ENCODE data around the gene ALK.

Gene ALK

GRCh38 chr2:29478641-29479040 lies 442.7 kb downstream of the ALK start:
- no peaks in the 10 kb centered on the region for H3K4me1 ChIP-seq (ENCODE audit: insufficient read depth, low read length)
- no peaks in the 10 kb centered on the region for H3K9me3 ChIP-seq (ENCODE audit: control insufficient read depth, insufficient read depth, low read length)
- H3K36me3 ChIP-seq (ENCODE audit: insufficient read depth, low read length): no peaks in the 10 kb centered on the region

DNA sequence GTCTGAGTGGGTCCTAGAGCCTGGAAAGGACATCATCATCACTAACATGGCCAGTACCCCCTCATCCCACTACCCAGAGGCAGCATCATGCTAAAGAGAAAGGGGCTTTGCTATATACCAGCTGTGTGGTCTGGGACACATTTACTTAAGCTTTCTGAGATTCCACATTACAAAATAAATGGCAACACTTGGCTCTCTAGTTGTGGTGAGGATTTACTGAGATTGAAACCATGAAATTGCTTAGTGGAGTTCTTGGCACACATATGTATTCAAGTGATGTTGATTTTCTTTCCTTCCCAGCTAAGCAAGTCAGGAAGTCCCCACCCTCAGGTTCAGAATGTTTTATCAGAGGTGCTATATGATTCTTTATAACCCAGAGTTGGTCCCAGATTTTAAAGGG lies 444.2 kb downstream of the ALK start:
- Histone ChIP-seq H3K9ac (ENCODE audit: low read depth, low read length) (no peak overlapping the region), H3K4me1 (ENCODE audit: insufficient read depth, low read length) (no peaks in the 10 kb centered on the region), H3K9me3 (ENCODE audit: control insufficient read depth, insufficient read depth, low read length) (no peaks in the 10 kb centered on the region), H3K36me3 (ENCODE audit: insufficient read depth, low read length) (no peaks in the 10 kb centered on the region)

More at GRCh38 chr2:29478641-29479040, 442.7 kb downstream of the ALK start:
- no peak overlapping the region for H3K9ac ChIP-seq (ENCODE audit: low read depth, low read length)

- Histone ChIP-seq H3K9me3 (ENCODE audit: control insufficient read depth, insufficient read depth, low read length) (no peaks in the 10 kb centered on the region), H3K4me1 (ENCODE audit: insufficient read depth, low read length) (no peaks in the 10 kb centered on the region), H3K9ac (ENCODE audit: low read depth, low read length) (no peak overlapping the region), H3K36me3 (ENCODE audit: insufficient read depth, low read length) (no peaks in the 10 kb centered on the region)
Observed at GRCh38 chr2:29475499-29475898, 445.9 kb downstream of the ALK start.

GRCh38 chr2:29469961-29470360 lies 451.4 kb downstream of the ALK start:
- H3K4me1 ChIP-seq (ENCODE audit: insufficient read depth, low read length): no peaks in the 10 kb centered on the region
- H3K36me3 ChIP-seq (ENCODE audit: insufficient read depth, low read length): no peaks in the 10 kb centered on the region
- no peak overlapping the region for H3K9ac ChIP-seq (ENCODE audit: low read depth, low read length)
- peaks cover 3% of the 10 kb centered on the region; the same call in 1 of the 2 replicates for H3K9me3 ChIP-seq (ENCODE audit: control insufficient read depth, insufficient read depth, low read length)

DNA sequence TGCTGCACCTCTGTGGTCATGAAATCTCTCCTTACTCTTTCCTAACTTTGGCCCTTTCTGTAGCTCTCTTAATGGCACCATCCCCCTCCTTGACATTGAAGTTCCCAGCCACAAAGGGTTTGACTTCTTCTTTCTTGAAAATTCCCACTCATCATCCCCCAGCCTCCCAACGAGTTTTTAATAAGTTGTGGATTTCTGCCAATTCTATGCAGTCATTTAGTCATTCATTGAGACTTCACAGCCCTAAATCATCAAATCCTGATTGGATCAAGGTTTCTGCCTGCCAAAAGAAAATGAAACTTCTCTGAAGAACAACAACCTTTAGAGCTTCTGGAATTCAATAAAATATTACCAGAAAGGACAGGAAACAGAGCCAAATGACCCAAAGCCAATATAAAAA lies 451.9 kb downstream of the ALK start:
- Histone ChIP-seq H3K4me1 (ENCODE audit: insufficient read depth, low read length) (no peaks in the 10 kb centered on the region), H3K9ac (ENCODE audit: low read depth, low read length) (no peak overlapping the region), H3K36me3 (ENCODE audit: insufficient read depth, low read length) (no peaks in the 10 kb centered on the region), H3K9me3 (ENCODE audit: control insufficient read depth, insufficient read depth, low read length) (peaks cover 3% of the 10 kb centered on the region; the same call in 1 of the 2 replicates)

GRCh38 chr2:29463181-29463900 lies 458.0 kb downstream of the ALK start:
- Histone ChIP-seq H3K9me3 (ENCODE audit: control insufficient read depth, insufficient read depth, low read length) (no peaks in the 10 kb centered on the region), H3K9ac (ENCODE audit: low read depth, low read length) (no peak overlapping the region), H3K4me1 (ENCODE audit: insufficient read depth, low read length) (no peaks in the 10 kb centered on the region; the same call in 1 of the 2 replicates), H3K36me3 (ENCODE audit: insufficient read depth, low read length) (no peaks in the 10 kb centered on the region)

- Histone ChIP-seq H3K4me1 (ENCODE audit: insufficient read depth, low read length) (no peaks in the 10 kb centered on the region; the same call in 1 of the 2 replicates), H3K9ac (ENCODE audit: low read depth, low read length) (no peak overlapping the region), H3K36me3 (ENCODE audit: insufficient read depth, low read length) (no peaks in the 10 kb centered on the region), H3K9me3 (ENCODE audit: control insufficient read depth, insufficient read depth, low read length) (no peaks in the 10 kb centered on the region)
Observed at GRCh38 chr2:29462293-29462692, 459.1 kb downstream of the ALK start.

DNA sequence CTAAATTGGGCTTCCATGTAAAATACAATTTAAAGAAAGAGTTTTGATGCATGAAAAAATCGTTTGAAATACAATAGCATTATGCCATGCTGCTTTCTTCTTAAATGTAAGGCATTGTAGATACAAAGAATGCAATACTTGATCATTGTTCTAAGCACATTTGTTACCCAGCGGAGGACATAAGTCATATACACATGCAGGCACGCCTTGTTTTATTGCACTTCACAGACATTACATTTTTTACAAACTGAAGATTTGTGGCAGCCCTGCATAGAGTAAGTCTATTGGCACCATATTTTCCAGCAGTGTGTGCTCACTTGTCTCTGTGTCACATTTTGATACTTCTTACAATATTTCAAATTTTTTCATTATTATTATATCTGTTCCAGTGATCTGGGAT lies 461.2 kb downstream of the ALK start:
- no peaks in the 10 kb centered on the region; the same call in 1 of the 2 replicates for H3K4me1 ChIP-seq (ENCODE audit: insufficient read depth, low read length)
- no peaks in the 10 kb centered on the region for H3K9me3 ChIP-seq (ENCODE audit: control insufficient read depth, insufficient read depth, low read length)
- no peaks in the 10 kb centered on the region for H3K36me3 ChIP-seq (ENCODE audit: insufficient read depth, low read length)
- no peak overlapping the region for H3K9ac ChIP-seq (ENCODE audit: low read depth, low read length)

GRCh38 chr2:29459445-29460179 lies 461.8 kb downstream of the ALK start:
- H3K4me1 ChIP-seq (ENCODE audit: insufficient read depth, low read length): no peaks in the 10 kb centered on the region; the same call in 1 of the 2 replicates
- H3K9ac ChIP-seq (ENCODE audit: low read depth, low read length): no peak overlapping the region
- no peaks in the 10 kb centered on the region for H3K36me3 ChIP-seq (ENCODE audit: insufficient read depth, low read length)
- no peaks in the 10 kb centered on the region for H3K9me3 ChIP-seq (ENCODE audit: control insufficient read depth, insufficient read depth, low read length)

- Histone ChIP-seq H3K4me1 (ENCODE audit: insufficient read depth, low read length) (no peaks in the 10 kb centered on the region), H3K9ac (ENCODE audit: low read depth, low read length) (no peak overlapping the region), H3K9me3 (ENCODE audit: control insufficient read depth, insufficient read depth, low read length) (no peaks in the 10 kb centered on the region), H3K36me3 (ENCODE audit: insufficient read depth, low read length) (no peaks in the 10 kb centered on the region)
Observed at GRCh38 chr2:29456429-29456828, 465.0 kb downstream of the ALK start.

DNA sequence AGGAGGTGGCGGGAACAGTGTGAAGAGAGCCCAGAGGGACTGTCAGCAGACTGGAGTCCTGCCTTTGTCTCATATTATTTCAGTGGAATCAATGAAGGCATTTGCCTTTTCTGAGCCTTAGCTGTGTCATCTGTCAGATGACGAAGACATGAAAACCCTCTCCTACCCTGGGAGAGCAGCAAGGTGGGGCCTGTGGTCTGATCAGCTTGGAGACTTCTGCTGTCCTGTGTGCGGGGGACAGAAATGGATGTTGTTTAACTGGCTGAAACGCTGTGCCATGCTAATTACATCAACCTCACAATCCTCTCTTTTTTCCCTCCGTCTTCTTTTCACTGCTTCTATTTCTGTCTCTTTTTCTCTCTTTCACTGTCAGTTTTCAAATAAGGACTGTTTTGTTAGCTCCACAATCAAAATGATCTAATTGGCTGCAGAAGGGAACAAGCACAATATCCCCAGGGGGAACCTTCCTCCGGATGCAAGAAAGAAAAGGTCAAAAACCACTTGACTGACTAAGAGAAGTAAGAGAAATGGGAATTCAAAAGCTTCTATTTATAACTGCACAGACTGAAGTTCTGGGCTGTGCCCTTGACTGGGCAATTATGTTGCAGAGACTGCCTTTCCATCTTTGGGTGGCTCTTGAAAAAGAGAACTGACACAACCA lies 466.1 kb downstream of the ALK start:
- H3K9me3 ChIP-seq (ENCODE audit: control insufficient read depth, insufficient read depth, low read length): no peaks in the 10 kb centered on the region
- no peaks in the 10 kb centered on the region for H3K36me3 ChIP-seq (ENCODE audit: insufficient read depth, low read length)
- no peaks in the 10 kb centered on the region for H3K4me1 ChIP-seq (ENCODE audit: insufficient read depth, low read length)
- H3K9ac ChIP-seq (ENCODE audit: low read depth, low read length): no peak overlapping the region

DNA sequence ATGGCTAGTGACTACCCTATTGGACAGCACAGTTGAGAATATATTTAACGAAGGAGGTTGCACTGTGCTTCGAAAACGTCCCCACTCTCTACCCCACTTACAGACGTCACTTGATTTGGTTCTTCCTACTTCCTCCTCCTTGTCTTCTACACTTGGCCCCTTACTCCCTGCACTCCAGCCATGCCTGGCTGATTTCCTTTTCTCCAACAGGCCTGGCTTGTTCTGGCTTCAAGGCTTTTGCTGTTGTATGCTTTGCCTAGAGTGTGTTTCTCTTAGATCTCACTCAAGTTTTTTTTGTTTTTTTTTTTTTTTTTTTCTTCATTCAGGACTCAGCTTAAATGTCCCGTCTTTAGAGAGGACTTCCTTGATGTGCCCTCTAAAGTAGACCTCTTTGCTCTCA lies 469.4 kb downstream of the ALK start:
- Histone ChIP-seq H3K9ac (ENCODE audit: low read depth, low read length) (no peak overlapping the region), H3K9me3 (ENCODE audit: control insufficient read depth, insufficient read depth, low read length) (no peaks in the 10 kb centered on the region), H3K4me1 (ENCODE audit: insufficient read depth, low read length) (0 out of 2 replicates have a peak, but pooled peaks cover 4% of the 10 kb centered on the region), H3K36me3 (ENCODE audit: insufficient read depth, low read length) (no peaks in the 10 kb centered on the region)

DNA sequence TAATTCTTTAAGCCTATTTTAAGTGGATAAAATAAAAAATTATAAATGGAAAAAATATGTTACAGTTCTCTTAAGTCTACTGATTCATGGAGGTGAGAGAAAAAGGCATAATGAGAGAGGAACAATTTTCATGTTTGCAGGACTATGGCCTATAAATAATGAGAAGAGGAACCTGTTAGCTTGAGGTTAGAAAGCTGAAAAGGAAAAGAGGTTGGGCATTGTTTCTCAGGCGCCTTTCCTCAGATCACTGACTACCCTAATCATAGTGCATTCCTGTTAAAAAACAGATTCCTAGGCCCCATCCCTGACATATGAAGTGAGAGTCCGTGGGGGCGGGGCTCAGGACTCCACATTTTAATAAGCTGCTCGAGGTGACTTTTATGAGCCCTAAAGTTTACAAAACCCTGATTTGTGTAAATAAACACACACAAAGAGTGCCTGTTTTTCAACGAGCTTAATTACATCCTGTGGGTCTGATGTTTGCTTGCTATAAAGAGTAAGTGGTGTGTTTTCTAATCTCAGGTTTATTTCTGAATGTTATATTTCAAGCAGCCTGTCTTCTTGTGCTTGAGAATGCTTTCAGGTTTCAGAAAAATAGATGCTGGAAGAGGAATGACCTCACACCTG lies 470.7 kb downstream of the ALK start:
- no peaks in the 10 kb centered on the region for H3K36me3 ChIP-seq (ENCODE audit: insufficient read depth, low read length)
- H3K9me3 ChIP-seq (ENCODE audit: control insufficient read depth, insufficient read depth, low read length): no peaks in the 10 kb centered on the region
- 0 out of 2 replicates have a peak, but pooled peaks cover 4% of the 10 kb centered on the region for H3K4me1 ChIP-seq (ENCODE audit: insufficient read depth, low read length)
- H3K9ac ChIP-seq (ENCODE audit: low read depth, low read length): no peak overlapping the region

- Histone ChIP-seq H3K36me3 (ENCODE audit: insufficient read depth, low read length) (no peaks in the 10 kb centered on the region), H3K9ac (ENCODE audit: low read depth, low read length) (no peak overlapping the region), H3K9me3 (ENCODE audit: control insufficient read depth, insufficient read depth, low read length) (no peaks in the 10 kb centered on the region), H3K4me1 (ENCODE audit: insufficient read depth, low read length) (0 out of 2 replicates have a peak, but pooled peaks cover 4% of the 10 kb centered on the region)
Observed at GRCh38 chr2:29449499-29449898, 471.9 kb downstream of the ALK start.
